ENCODE results near the gene HOXA7. TPM values are rescaled to one million over a fixed set of nuclear protein-coding genes. Genes with fewer than 3 reads are reported as not detected.
A peak's percentile ranks its signal among the peaks of the same experiment; 100 is the strongest.

HOXA7 gene
- total RNA-seq, 4 donors from 2014 or later: 0.26 to 9.1 (median 5.2) TPM

- DNase-seq: peak; percentile 83 to 93
These were observed 8.9 kb upstream of the HOXA7 start, which contains the start of gene HOXA9 for GRCh38 chr7:27165089-27165995. Gene HOXA9, minus strand, starts transcription at chr7:27165537. Its CDS starts 80 bp downstream, at chr7:27165457.

GRCh38 chr7:27164367-27165088 lies 8.1 kb upstream of the HOXA7 start:
- DNase-seq: peak in 1 of 2 donors; percentile 54
- H3K27me3 ChIP-seq: no peaks in the 10 kb centered on the region
- peak overlapping the region; percentile 58 to 66 for H3K4me3 ChIP-seq
- no peaks in the 10 kb centered on the region for H3K9me3 ChIP-seq
- no peak for TF ChIP-seq POLR2A (IDR thresholded peaks at IDR 0.05)
- TF ChIP-seq, protein P1, sequence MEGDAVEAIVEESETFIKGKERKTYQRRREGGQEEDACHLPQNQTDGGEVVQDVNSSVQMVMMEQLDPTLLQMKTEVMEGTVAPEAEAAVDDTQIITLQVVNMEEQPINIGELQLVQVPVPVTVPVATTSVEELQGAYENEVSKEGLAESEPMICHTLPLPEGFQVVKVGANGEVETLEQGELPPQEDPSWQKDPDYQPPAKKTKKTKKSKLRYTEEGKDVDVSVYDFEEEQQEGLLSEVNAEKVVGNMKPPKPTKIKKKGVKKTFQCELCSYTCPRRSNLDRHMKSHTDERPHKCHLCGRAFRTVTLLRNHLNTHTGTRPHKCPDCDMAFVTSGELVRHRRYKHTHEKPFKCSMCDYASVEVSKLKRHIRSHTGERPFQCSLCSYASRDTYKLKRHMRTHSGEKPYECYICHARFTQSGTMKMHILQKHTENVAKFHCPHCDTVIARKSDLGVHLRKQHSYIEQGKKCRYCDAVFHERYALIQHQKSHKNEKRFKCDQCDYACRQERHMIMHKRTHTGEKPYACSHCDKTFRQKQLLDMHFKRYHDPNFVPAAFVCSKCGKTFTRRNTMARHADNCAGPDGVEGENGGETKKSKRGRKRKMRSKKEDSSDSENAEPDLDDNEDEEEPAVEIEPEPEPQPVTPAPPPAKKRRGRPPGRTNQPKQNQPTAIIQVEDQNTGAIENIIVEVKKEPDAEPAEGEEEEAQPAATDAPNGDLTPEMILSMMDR (IDR thresholded peaks at IDR 0.05): no peak
- H3K27ac ChIP-seq: peak overlapping the region; percentile 94 to 96
- intact Hi-C loops (cut with DNase I; ENCODE audit: low total_unique reads): loop anchor here (5.0 kb wide), 2 partner anchors 307 to 1307 kb away; no protein-coding TSS in a partner anchor
- no peaks in the 10 kb centered on the region for H3K36me3 ChIP-seq
- no peaks in the 10 kb centered on the region for H3K4me1 ChIP-seq

More at GRCh38 chr7:27165089-27165995, 8.9 kb upstream of the HOXA7 start, which contains the start of gene HOXA9:
- Histone ChIP-seq H3K36me3 (no peaks in the 10 kb centered on the region), H3K9me3 (no peaks in the 10 kb centered on the region), H3K27me3 (no peaks in the 10 kb centered on the region), H3K27ac (peak within 1 kb of the TSS; percentile 94 to 96), H3K4me1 (no peaks in the 10 kb centered on the region), H3K4me3 (peak within 1 kb of the TSS; percentile 58 to 66)
- TF ChIP-seq POLR2A (IDR thresholded peaks at IDR 0.05): peak; percentile 55 to 73
- TF ChIP-seq, protein P1 (IDR thresholded peaks at IDR 0.05): peak in 2 of 4 experiments; percentile 10 to 29
- intact Hi-C loops (cut with DNase I; ENCODE audit: low total_unique reads): loop anchor here (5.0 kb wide), 1 partner anchor 1308 kb away; no protein-coding TSS in a partner anchor

- TF ChIP-seq, protein P1 (IDR thresholded peaks at IDR 0.05): no peak
- no peaks in the 10 kb centered on the region for H3K4me1 ChIP-seq
- H3K36me3 ChIP-seq: no peaks in the 10 kb centered on the region
- H3K9me3 ChIP-seq: no peaks in the 10 kb centered on the region
- no peak for DNase-seq
- H3K4me3 ChIP-seq: peak overlapping the region; percentile 58 to 66
- peak overlapping the region; percentile 94 to 96 for H3K27ac ChIP-seq
- H3K27me3 ChIP-seq: no peaks in the 10 kb centered on the region
- intact Hi-C loops (cut with DNase I; ENCODE audit: low total_unique reads): loop anchor here (5.0 kb wide), 1 partner anchor 307 kb away; no protein-coding TSS in a partner anchor
These were observed 7.5 kb upstream of the HOXA7 start for GRCh38 chr7:27164045-27164366.

DNA sequence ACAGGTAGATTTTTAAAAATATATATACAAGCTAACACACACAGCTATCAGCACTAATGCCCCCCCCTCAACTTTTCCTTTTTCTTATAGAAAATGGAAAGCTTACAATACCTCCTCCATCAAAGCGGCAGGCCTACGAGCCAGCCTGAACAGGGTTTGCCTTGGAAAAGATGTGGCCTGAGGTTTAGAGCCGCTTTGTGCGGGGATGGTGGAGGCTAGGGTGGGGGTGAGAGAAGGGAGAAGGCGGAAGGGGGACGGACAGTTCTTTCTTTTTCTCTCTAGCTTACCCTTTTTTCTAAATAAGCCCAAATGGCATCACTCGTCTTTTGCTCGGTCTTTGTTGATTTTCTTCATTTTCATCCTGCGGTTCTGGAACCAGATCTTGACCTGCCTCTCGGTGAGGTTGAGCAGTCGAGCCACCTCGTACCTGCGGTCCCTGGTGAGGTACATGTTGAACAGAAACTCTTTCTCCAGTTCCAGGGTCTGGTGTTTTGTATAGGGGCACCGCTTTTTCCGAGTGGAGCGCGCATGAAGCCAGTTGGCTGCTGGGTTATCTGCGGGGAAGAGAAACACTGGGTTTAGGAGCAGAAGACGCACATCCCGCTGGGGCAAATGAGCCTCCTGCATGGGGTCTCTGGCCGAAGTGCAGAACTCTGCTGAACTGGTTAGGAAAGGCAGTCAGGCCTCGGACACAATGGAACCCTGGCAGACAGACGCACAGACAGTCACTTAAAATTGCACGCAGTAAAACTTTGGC lies 7.0 kb upstream of the HOXA7 start:
- intact Hi-C loops (cut with DNase I; ENCODE audit: low total_unique reads): loop anchor here (5.0 kb wide), 1 partner anchor 306 kb away; no protein-coding TSS in a partner anchor
- Histone ChIP-seq H3K9me3 (no peaks in the 10 kb centered on the region), H3K4me3 (peak overlapping the region; percentile 58 to 66), H3K27me3 (no peaks in the 10 kb centered on the region), H3K36me3 (no peaks in the 10 kb centered on the region), H3K27ac (peak overlapping the region; percentile 94 to 96), H3K4me1 (no peaks in the 10 kb centered on the region)
- peak in 1 of 2 donors; percentile 19 for DNase-seq
- TF ChIP-seq, protein P1 (IDR thresholded peaks at IDR 0.05): no peak
- TF ChIP-seq POLR2A (IDR thresholded peaks at IDR 0.05): no peak
